HG02852 (cell line): ENCODE measurements around the gene EHBP1L1.

ENCODE experiments used
- ATAC-seq: cut with Tn5 transposase; IDR thresholded peaks from one replicate; pipeline ENCODE4 v1.9.1; 2021; ENCODE audit warnings: mild to moderate bottlenecking, moderate library complexity; ENCODE audit not compliant: unreplicated experiment

Gene EHBP1L1

GRCh38 chr11:65575568-65576231 is at the start of gene EHBP1L1:
Gene EHBP1L1, plus strand, starts transcription at chr11:65576053. Its CDS starts 250 bp downstream, at chr11:65576303.
- ATAC-seq = peak; percentile 27

- ATAC-seq = no peak
Measured at GRCh38 chr11:65526744-65527143, 49.1 kb upstream of the EHBP1L1 start.

- no peak for ATAC-seq
Measured at GRCh38 chr11:65528819-65529350, 47.0 kb upstream of the EHBP1L1 start.

- ATAC-seq = no peak
Measured at GRCh38 chr11:65529475-65530156, 46.2 kb upstream of the EHBP1L1 start.

- ATAC-seq = no peak
Measured at GRCh38 chr11:65530157-65530496, 45.7 kb upstream of the EHBP1L1 start.

- ATAC-seq = no peak
Measured at GRCh38 chr11:65532388-65533064, 43.3 kb upstream of the EHBP1L1 start.

GRCh38 chr11:65535102-65535501 is 40.8 kb upstream of the EHBP1L1 start:
- no peak for ATAC-seq

GRCh38 chr11:65536412-65537295 is 39.2 kb upstream of the EHBP1L1 start:
- no peak for ATAC-seq

GRCh38 chr11:65537296-65537597 is 38.6 kb upstream of the EHBP1L1 start:
- ATAC-seq = no peak

GRCh38 chr11:65537620-65538231 is 38.1 kb upstream of the EHBP1L1 start:
- ATAC-seq = no peak

- no peak for ATAC-seq
Measured at GRCh38 chr11:65538232-65538914, 37.5 kb upstream of the EHBP1L1 start.

GRCh38 chr11:65538915-65539743 is 36.7 kb upstream of the EHBP1L1 start:
- no peak for ATAC-seq

GRCh38 chr11:65539744-65540289 is 36.0 kb upstream of the EHBP1L1 start:
- ATAC-seq = peak; percentile 57

GRCh38 chr11:65540290-65541092 is 35.4 kb upstream of the EHBP1L1 start:
- peak; percentile 73 for ATAC-seq

- ATAC-seq = no peak
Measured at GRCh38 chr11:65541093-65541982, 34.5 kb upstream of the EHBP1L1 start.

- no peak for ATAC-seq
Measured at GRCh38 chr11:65542738-65543390, 33.0 kb upstream of the EHBP1L1 start.

- no peak for ATAC-seq
Measured at GRCh38 chr11:65545853-65546216, 30.0 kb upstream of the EHBP1L1 start.
